GM19324 (cell line): ENCODE data around the gene KCTD8.
"Not testable (repeated sequence)": the region's sequence is repeated elsewhere in the genome, so short reads cannot be mapped to it uniquely, and the experiment has no call there.

Experiments
- ATAC-seq: cut with Tn5 transposase; IDR thresholded peaks from one replicate; pipeline ENCODE4 v1.9.1; 2021; ENCODE audit warnings: mild to moderate bottlenecking, moderate library complexity; ENCODE audit not compliant: unreplicated experiment, low FRiP score

The KCTD8 gene

GRCh38 chr4:44167766-44168165, 280.8 kb downstream of the KCTD8 start:
- ATAC-seq: not testable (repeated sequence)

GRCh38 chr4:44165938-44166337, 282.7 kb downstream of the KCTD8 start:
- no peak for ATAC-seq

GRCh38 chr4:44162538-44163270, 285.9 kb downstream of the KCTD8 start:
- ATAC-seq: no peak

- no peak for ATAC-seq
Measured at GRCh38 chr4:44161756-44162155, 286.9 kb downstream of the KCTD8 start.

- ATAC-seq: no peak
Measured at GRCh38 chr4:44160776-44161367, 287.7 kb downstream of the KCTD8 start.

GRCh38 chr4:44159991-44160390, 288.6 kb downstream of the KCTD8 start:
- no peak for ATAC-seq

GRCh38 chr4:44157611-44158277, 290.9 kb downstream of the KCTD8 start:
- ATAC-seq: no peak

GRCh38 chr4:44150091-44150576, 298.5 kb downstream of the KCTD8 start:
- ATAC-seq: no peak

- no peak for ATAC-seq
Measured at GRCh38 chr4:44149282-44149681, 299.3 kb downstream of the KCTD8 start.

GRCh38 chr4:44147571-44148075, 301.0 kb downstream of the KCTD8 start:
- ATAC-seq: no peak

- no peak for ATAC-seq
Measured at GRCh38 chr4:44146516-44146915, 302.1 kb downstream of the KCTD8 start.

GRCh38 chr4:44145868-44146267, 302.7 kb downstream of the KCTD8 start:
- no peak for ATAC-seq

- ATAC-seq: no peak
Measured at GRCh38 chr4:44132526-44132925, 316.1 kb downstream of the KCTD8 start.
